Epithelial cell of prostate (primary cell): ENCODE results near the gene ACSF2.
"Not testable (repeated sequence)": the region's sequence is repeated elsewhere in the genome, so short reads cannot be mapped to it uniquely, and the experiment has no call there.

Source experiments
- DNase-seq: peaks from one replicate; pipeline ENCODE4 v3.0.0-alpha.2; 2011; ENCODE audit warnings: low read depth, low spot score
- H3K27ac ChIP-seq: fragments of 450-650 bp; 2 replicates; pipeline ENCODE4 v1.5.1; 2017; ENCODE audit warnings: mild to moderate bottlenecking

The ACSF2 gene

GRCh38 chr17:50459756-50460155, 33.7 kb downstream of the ACSF2 start:
- no peak for DNase-seq
- no peak overlapping the region for H3K27ac ChIP-seq

- no peak for DNase-seq
- H3K27ac ChIP-seq: no peak overlapping the region
Observed at GRCh38 chr17:50460831-50461526, 35.0 kb downstream of the ACSF2 start.

- H3K27ac ChIP-seq: no peak overlapping the region
- no peak for DNase-seq
Observed at GRCh38 chr17:50461550-50462132, 35.6 kb downstream of the ACSF2 start.

- no peak overlapping the region for H3K27ac ChIP-seq
- DNase-seq: no peak
Observed at GRCh38 chr17:50462446-50462845, 36.4 kb downstream of the ACSF2 start.

- no peak overlapping the region for H3K27ac ChIP-seq
- DNase-seq: no peak
Observed at GRCh38 chr17:50464121-50464520, 38.1 kb downstream of the ACSF2 start.

- no peak overlapping the region for H3K27ac ChIP-seq
- no peak for DNase-seq
Observed at GRCh38 chr17:50464736-50465135, 38.7 kb downstream of the ACSF2 start.

GRCh38 chr17:50465171-50465570, 39.2 kb downstream of the ACSF2 start:
- no peak overlapping the region for H3K27ac ChIP-seq
- no peak for DNase-seq

- no peak overlapping the region for H3K27ac ChIP-seq
- DNase-seq: no peak
Observed at GRCh38 chr17:50465635-50466034, 39.6 kb downstream of the ACSF2 start.

- DNase-seq: no peak
- no peak overlapping the region for H3K27ac ChIP-seq
Observed at GRCh38 chr17:50466371-50467113, 40.5 kb downstream of the ACSF2 start.

- no peak overlapping the region for H3K27ac ChIP-seq
- no peak for DNase-seq
Observed at GRCh38 chr17:50467114-50467854, 41.3 kb downstream of the ACSF2 start.

GRCh38 chr17:50467855-50468303, 41.9 kb downstream of the ACSF2 start:
- DNase-seq: no peak
- no peak overlapping the region for H3K27ac ChIP-seq

GRCh38 chr17:50468304-50469207, 42.5 kb downstream of the ACSF2 start, which contains the start of gene CHAD:
Gene CHAD (minus strand): TSS chr17:50468880. CDS start chr17:50468813, 67 bp downstream.
- no peak for DNase-seq
- H3K27ac ChIP-seq: no peak within 1 kb of the TSS

GRCh38 chr17:50469208-50469605, 43.2 kb downstream of the ACSF2 start:
- H3K27ac ChIP-seq: no peak overlapping the region
- DNase-seq: no peak

GRCh38 chr17:50469671-50470305, 43.8 kb downstream of the ACSF2 start:
- DNase-seq: no peak
- no peak overlapping the region for H3K27ac ChIP-seq

GRCh38 chr17:50470426-50470825, 44.4 kb downstream of the ACSF2 start:
- DNase-seq: no peak
- H3K27ac ChIP-seq: no peak overlapping the region

- no peak for DNase-seq
- no peak overlapping the region for H3K27ac ChIP-seq
Observed at GRCh38 chr17:50471009-50471905, 45.2 kb downstream of the ACSF2 start.

GRCh38 chr17:50472286-50472685, 46.3 kb downstream of the ACSF2 start:
- DNase-seq: no peak
- H3K27ac ChIP-seq: no peak overlapping the region

- not testable (repeated sequence) for H3K27ac ChIP-seq, DNase-seq
Observed at GRCh38 chr17:50472761-50473161, 46.7 kb downstream of the ACSF2 start.
